Breast epithelium (tissue), 4 donors: Measurements from ENCODE around the gene THOC2. TPM values are rescaled to one million over a fixed set of nuclear protein-coding genes. Genes with fewer than 3 reads are reported as not detected.

Experiments used
- DNase-seq, 2 donors: peaks; one replicate each; pipeline ENCODE4 v3.0.0-alpha.2; 2019; ENCODE audit warnings: low spot score in 2 of 2
- H3K27ac ChIP-seq, 2 donors: fragments of 200-600 bp; sonication (generic) in 1 of 2; one replicate each; pipeline ENCODE4 v1.5.1; 2016 to 2019; ENCODE audit warnings: mild to moderate bottlenecking in 1 of 2
- H3K27me3 ChIP-seq, 2 donors: fragments of 200-600 bp; sonication (generic) in 1 of 2; one replicate each; pipeline versions ENCODE4 v1.5.1 to v1.6.0; 2017 to 2019; ENCODE audit warnings: control low read depth in 1 of 2, mild to moderate bottlenecking in 1 of 2
- H3K36me3 ChIP-seq: fragments of 200-600 bp; one replicate; pipeline ENCODE4 v1.5.1; 2019
- H3K4me1 ChIP-seq, 2 donors: fragments of 200-600 bp; sonication (generic); one replicate each; pipeline ENCODE4 v1.5.1; 2016 to 2019; ENCODE audit warnings: control low read depth in 1 of 2
- H3K4me3 ChIP-seq, 3 donors: fragments of 200-600 bp; sonication (generic); 1 replicate in 2 of 3; 2 replicates in 1 of 3; pipeline ENCODE4 v1.5.1; 2016 to 2019; ENCODE audit warnings: mild to moderate bottlenecking in 3 of 3, moderate library complexity in 2 of 3
- H3K9me3 ChIP-seq, 2 donors: fragments of 200-600 bp; sonication (generic) in 1 of 2; one replicate each; pipeline ENCODE4 v1.5.1; 2016 to 2019; ENCODE audit warnings: control low read depth in 1 of 2
- CTCF ChIP-seq, 3 donors: fragments of 450-650 bp; IDR thresholded peaks; one replicate each; pipeline ENCODE4 v1.5.1; 2016 to 2017; ENCODE audit warnings: antibody characterized with exemption in 3 of 3, mild to moderate bottlenecking in 3 of 3, moderate library complexity in 3 of 3
- POLR2A ChIP-seq: fragments of 450-650 bp; IDR thresholded peaks from one replicate; pipeline ENCODE4 v1.6.1; 2016; ENCODE audit warnings: antibody characterized with exemption, mild to moderate bottlenecking, moderate library complexity
- POLR2AphosphoS5 ChIP-seq, 3 donors: sonication (generic); formaldehyde crosslinking; IDR thresholded peaks; one replicate each; pipeline ENCODE4 v1.6.1; 2017; ENCODE audit warnings: antibody characterized with exemption in 3 of 3
- intact Hi-C: fragments of 100-400 bp; cut with DNase I; formaldehyde crosslinking; loops from one replicate; pipeline ENCODE4 v1.15.1; 2023; ENCODE audit warnings: low total_unique reads
- total RNA-seq, 3 donors: library from RNA; depleted of rRNA; stranded (reverse); fragments of >200 nt; gene quantifications; one replicate each; pipeline ENCODE4 v1.1.0, GENCODE V29; 2016

Gene THOC2
- total RNA-seq, 3 donors from 2014 or later = 72.8 to 169 (median 119) TPM

- no peaks in the 10 kb centered on the region for H3K36me3 ChIP-seq
- no peaks in the 10 kb centered on the region for H3K9me3 ChIP-seq
- H3K4me3 ChIP-seq = no peak overlapping the region
- intact Hi-C loops = no loop called here
- TF ChIP-seq POLR2AphosphoS5 (IDR thresholded peaks at IDR 0.05) (no peak), POLR2A (no peak), CTCF (IDR thresholded peaks at IDR 0.05) (no peak)
- H3K4me1 ChIP-seq = no peaks in the 10 kb centered on the region
- H3K27me3 ChIP-seq = no peaks in the 10 kb centered on the region
- no peak for DNase-seq
- no peak overlapping the region for H3K27ac ChIP-seq
These were observed 107.4 kb downstream of the THOC2 start for GRCh38 chrX:123625477-123625876.

GRCh38 chrX:123617007-123617406 is 115.8 kb downstream of the THOC2 start:
- H3K36me3 ChIP-seq = no peaks in the 10 kb centered on the region
- intact Hi-C loops = no loop called here

GRCh38 chrX:123610915-123611314 is 121.9 kb downstream of the THOC2 start:
- intact Hi-C loops = no loop called here

More at GRCh38 chrX:123617007-123617406, 115.8 kb downstream of the THOC2 start:
- TF ChIP-seq POLR2AphosphoS5 (IDR thresholded peaks at IDR 0.05) (no peak), POLR2A (no peak), CTCF (IDR thresholded peaks at IDR 0.05) (no peak)
- Histone ChIP-seq H3K27ac (no peak overlapping the region), H3K27me3 (no peaks in the 10 kb centered on the region), H3K4me3 (no peak overlapping the region), H3K4me1 (no peaks in the 10 kb centered on the region), H3K9me3 (no peaks in the 10 kb centered on the region)
- no peak for DNase-seq

GRCh38 chrX:123607806-123608205 is 125.0 kb downstream of the THOC2 start:
- no peaks in the 10 kb centered on the region for H3K9me3 ChIP-seq
- no peak for TF ChIP-seq POLR2A
- no peak overlapping the region for H3K4me3 ChIP-seq
- no peaks in the 10 kb centered on the region for H3K4me1 ChIP-seq
- no peak overlapping the region for H3K27ac ChIP-seq
- no peaks in the 10 kb centered on the region for H3K36me3 ChIP-seq
- intact Hi-C loops = no loop called here
- no peak for DNase-seq
- no peaks in the 10 kb centered on the region for H3K27me3 ChIP-seq

More at GRCh38 chrX:123610915-123611314, 121.9 kb downstream of the THOC2 start:
- no peaks in the 10 kb centered on the region for H3K36me3 ChIP-seq
- no peaks in the 10 kb centered on the region for H3K27me3 ChIP-seq
- no peak for TF ChIP-seq POLR2A
- no peak for TF ChIP-seq CTCF (IDR thresholded peaks at IDR 0.05)
- no peak for TF ChIP-seq POLR2AphosphoS5 (IDR thresholded peaks at IDR 0.05)
- DNase-seq = no peak
- H3K4me3 ChIP-seq = no peak overlapping the region
- H3K27ac ChIP-seq = no peak overlapping the region
- H3K4me1 ChIP-seq = no peaks in the 10 kb centered on the region
- no peaks in the 10 kb centered on the region for H3K9me3 ChIP-seq

- Histone ChIP-seq H3K4me3 (no peak overlapping the region), H3K4me1 (no peaks in the 10 kb centered on the region), H3K27ac (no peak overlapping the region), H3K36me3 (no peaks in the 10 kb centered on the region), H3K9me3 (no peaks in the 10 kb centered on the region), H3K27me3 (no peaks in the 10 kb centered on the region)
- intact Hi-C loops = no loop called here
- no peak for TF ChIP-seq CTCF (IDR thresholded peaks at IDR 0.05)
- no peak for TF ChIP-seq POLR2AphosphoS5 (IDR thresholded peaks at IDR 0.05)
- TF ChIP-seq POLR2A = no peak
- no peak for DNase-seq
These were observed 125.6 kb downstream of the THOC2 start for GRCh38 chrX:123607270-123607669.

GRCh38 chrX:123603491-123603890 is 129.4 kb downstream of the THOC2 start:
- H3K36me3 ChIP-seq = no peaks in the 10 kb centered on the region
- no peaks in the 10 kb centered on the region for H3K9me3 ChIP-seq
- intact Hi-C loops = no loop called here
- no peak for DNase-seq
- H3K4me3 ChIP-seq = no peak overlapping the region
- H3K4me1 ChIP-seq = no peaks in the 10 kb centered on the region
- H3K27ac ChIP-seq = no peak overlapping the region
- TF ChIP-seq POLR2AphosphoS5 (IDR thresholded peaks at IDR 0.05) (no peak), CTCF (IDR thresholded peaks at IDR 0.05) (no peak), POLR2A (no peak)
- H3K27me3 ChIP-seq = no peaks in the 10 kb centered on the region
